DND-41 (cell line): ENCODE measurements around the gene ITGA2.

Experiments used
- ATAC-seq: fragments of 200-7000 bp; cut with Tn5 transposase; 3 replicates; pipeline ENCODE4 v1.9.1; 2021; ENCODE audit warnings: low read depth; ENCODE audit not compliant: insufficient read depth
- DNase-seq: peaks from one replicate; pipeline ENCODE4 v3.0.0-alpha.2; 2020
- H2AFZ ChIP-seq: 2 replicates; pipeline ENCODE4 v1.6.0; 2012; ENCODE audit warnings: low read depth, low read length
- H3K27ac ChIP-seq: 2 replicates; pipeline ENCODE4 v1.5.1; 2012; ENCODE audit warnings: low read length, inconsistent platforms
- H3K27me3 ChIP-seq: fragments of 200-600 bp; sonication (generic); 2 replicates; pipeline ENCODE4 v1.6.0; 2012; ENCODE audit warnings: low read length, mild to moderate bottlenecking, inconsistent platforms; ENCODE audit not compliant: insufficient read depth, poor library complexity
- H3K36me3 ChIP-seq: 2 replicates; pipeline ENCODE4 v1.5.1; 2012; ENCODE audit warnings: low read length, inconsistent platforms; ENCODE audit not compliant: insufficient read depth
- H3K4me1 ChIP-seq: 2 replicates; pipeline ENCODE4 v1.5.1; 2012; ENCODE audit warnings: mild to moderate bottlenecking, low read length; ENCODE audit not compliant: insufficient read depth
- H3K4me2 ChIP-seq: 2 replicates; pipeline ENCODE4 v1.6.0; 2012; ENCODE audit warnings: mild to moderate bottlenecking, moderate library complexity, low read length, inconsistent platforms; ENCODE audit not compliant: insufficient read depth
- H3K4me3 ChIP-seq, 2 experiments: fragments of 200-600 bp in 1 of 2; shearing (Covaris generic) in 1 of 2; 2 replicates each; pipeline ENCODE4 v1.5.1; 2012 to 2016; ENCODE audit warnings: inconsistent platforms in 2 of 2, low read length in 2 of 2, mild to moderate bottlenecking in 2 of 2, low read depth in 1 of 2, moderate library complexity in 1 of 2
- H3K79me2 ChIP-seq: 2 replicates; pipeline ENCODE4 v1.6.0; 2012; ENCODE audit warnings: low read length, inconsistent platforms; ENCODE audit not compliant: insufficient read depth
- H3K9ac ChIP-seq: 2 replicates; pipeline ENCODE4 v1.6.0; 2012; ENCODE audit warnings: low read depth, mild to moderate bottlenecking, inconsistent platforms, low read length, moderate library complexity
- H3K9me3 ChIP-seq: 2 replicates; pipeline ENCODE4 v1.5.1; 2012; ENCODE audit warnings: low read length, moderate library complexity, mild to moderate bottlenecking, inconsistent platforms; ENCODE audit not compliant: insufficient read depth, severe bottlenecking
- H4K20me1 ChIP-seq: 2 replicates; pipeline ENCODE4 v1.6.0; 2012; ENCODE audit warnings: low read length; ENCODE audit not compliant: insufficient read depth
- CTCF ChIP-seq: IDR thresholded peaks from 2 replicates; pipeline ENCODE4 v1.5.1; 2012; ENCODE audit warnings: borderline replicate concordance, low read length, moderate library complexity, mild to moderate bottlenecking; ENCODE audit not compliant: poor library complexity, severe bottlenecking; ENCODE audit errors: extremely low read depth
- EZH2 ChIP-seq: IDR thresholded peaks from 3 replicates; pipeline ENCODE4 v1.6.1; 2012; ENCODE audit warnings: borderline replicate concordance, low read depth, mild to moderate bottlenecking, moderate library complexity, low read length, inconsistent platforms; ENCODE audit not compliant: severe bottlenecking

Gene ITGA2

GRCh38 chr5:53034832-53035231 is 45.7 kb downstream of the ITGA2 start:
- Histone ChIP-seq H3K9ac (no peak overlapping the region), H3K4me3 (no peak overlapping the region), H3K27me3 (no peaks in the 10 kb centered on the region), H3K4me2 (no peak overlapping the region), H2AFZ (no peak overlapping the region), H3K4me1 (peaks cover 33% of the 10 kb centered on the region), H4K20me1 (no peaks in the 10 kb centered on the region), H3K9me3 (no peaks in the 10 kb centered on the region), H3K27ac (no peak overlapping the region), H3K36me3 (no peaks in the 10 kb centered on the region), H3K79me2 (no peaks in the 10 kb centered on the region)
- no peak for DNase-seq
- TF ChIP-seq CTCF (no peak), EZH2 (no peak)
- ATAC-seq: no peak

- H3K27ac ChIP-seq: no peak overlapping the region
- H3K9ac ChIP-seq: no peak overlapping the region
- no peak for DNase-seq
- H3K4me2 ChIP-seq: no peak overlapping the region
- no peaks in the 10 kb centered on the region for H3K27me3 ChIP-seq
- H3K4me1 ChIP-seq: peaks cover 36% of the 10 kb centered on the region
- H3K4me3 ChIP-seq: no peak overlapping the region
- TF ChIP-seq CTCF: peak; percentile 47
- TF ChIP-seq EZH2: no peak
- ATAC-seq: no peak
- no peaks in the 10 kb centered on the region for H3K9me3 ChIP-seq
- H3K36me3 ChIP-seq: no peaks in the 10 kb centered on the region
- H4K20me1 ChIP-seq: no peaks in the 10 kb centered on the region
- H3K79me2 ChIP-seq: no peaks in the 10 kb centered on the region
- no peak overlapping the region for H2AFZ ChIP-seq
Observed at GRCh38 chr5:53035868-53036381, 46.8 kb downstream of the ITGA2 start.

GRCh38 chr5:53037141-53037859 is 48.1 kb downstream of the ITGA2 start:
- no peaks in the 10 kb centered on the region for H3K9me3 ChIP-seq
- H3K79me2 ChIP-seq: no peaks in the 10 kb centered on the region
- ATAC-seq (no peak), DNase-seq (no peak)
- H3K27ac ChIP-seq: no peak overlapping the region
- TF ChIP-seq EZH2: no peak
- no peak for TF ChIP-seq CTCF
- no peaks in the 10 kb centered on the region for H3K27me3 ChIP-seq
- peaks cover 36% of the 10 kb centered on the region for H3K4me1 ChIP-seq
- H3K9ac ChIP-seq: no peak overlapping the region
- no peak overlapping the region for H2AFZ ChIP-seq
- no peak overlapping the region for H3K4me3 ChIP-seq
- H3K4me2 ChIP-seq: no peak overlapping the region
- no peaks in the 10 kb centered on the region for H4K20me1 ChIP-seq
- H3K36me3 ChIP-seq: no peaks in the 10 kb centered on the region
